Neural crest cell (in vitro differentiated cells): ENCODE results near the gene BRK1. TPM values are rescaled to one million over a fixed set of nuclear protein-coding genes. Genes with fewer than 3 reads are reported as not detected.
"Not testable (repeated sequence)": the region's sequence is repeated elsewhere in the genome, so short reads cannot be mapped to it uniquely, and the experiment has no call there.

Source experiments
- DNase-seq: peaks from one replicate; pipeline ENCODE4 v3.0.0; 2021; ENCODE audit warnings: low read depth, mixed read lengths, low spot score
- H3K27ac Mint-ChIP-seq: one replicate; pipeline ENCODE4 v1.8.0; 2021; ENCODE audit warnings: mild to moderate bottlenecking, mixed read lengths; ENCODE audit not compliant: unreplicated experiment
- H3K27me3 Mint-ChIP-seq: 2 replicates; pipeline ENCODE4 v1.8.0; 2021; ENCODE audit warnings: low read depth, mild to moderate bottlenecking, mixed read lengths
- H3K36me3 Mint-ChIP-seq: 2 replicates; pipeline ENCODE4 v1.8.0; 2021; ENCODE audit warnings: low read depth, mild to moderate bottlenecking, mixed read lengths
- H3K4me1 Mint-ChIP-seq: 2 replicates; pipeline ENCODE4 v1.8.0; 2021; ENCODE audit warnings: mixed read lengths
- H3K4me3 Mint-ChIP-seq: one replicate; pipeline ENCODE4 v1.8.0; 2021; ENCODE audit warnings: mild to moderate bottlenecking, mixed read lengths
- H3K9me3 Mint-ChIP-seq: 2 replicates; pipeline ENCODE4 v1.8.0; 2021; ENCODE audit warnings: mixed read lengths
- total RNA-seq: library from RNA; stranded (reverse); gene quantifications from 2 replicates; pipeline ENCODE4 v1.2.1, GENCODE V29; 2021
- TF ChIP-seq, protein P1 (sequence below): fragments of 200-600 bp; sonication (generic); conservative IDR thresholded peaks from 2 replicates; pipeline ENCODE4 v1.5.0; 2021; ENCODE audit warnings: antibody characterized with exemption, mild to moderate bottlenecking

Gene BRK1
- total RNA-seq, 1 donor from 2014 or later, result 125 TPM

DNA sequence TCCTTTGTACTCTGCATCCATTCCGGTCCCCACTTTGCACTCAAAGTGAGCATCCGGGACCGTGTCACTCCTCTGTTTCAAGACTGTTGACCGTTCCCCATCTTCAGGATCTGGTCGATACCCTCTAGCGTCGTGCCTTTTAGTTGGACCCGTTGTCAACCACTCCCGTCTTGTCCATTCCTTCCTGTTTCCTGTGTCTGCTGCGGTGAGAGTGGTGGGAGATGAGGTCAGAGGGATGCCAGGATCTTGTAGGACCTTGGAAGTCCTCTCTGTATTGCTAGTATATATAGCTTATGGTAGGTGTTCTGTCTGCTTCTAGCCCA, 624 bp downstream of the BRK1 start:
- peak overlapping the region; percentile 95 for H3K27ac Mint-ChIP-seq
- peak overlapping the region; percentile 99 for H3K4me3 Mint-ChIP-seq
- H3K36me3 Mint-ChIP-seq, result no peaks in the 10 kb centered on the region
- no peak for DNase-seq
- H3K4me1 Mint-ChIP-seq, result peaks cover 17% of the 10 kb centered on the region
- peaks cover 4% of the 10 kb centered on the region for H3K27me3 Mint-ChIP-seq
- H3K9me3 Mint-ChIP-seq, result no peaks in the 10 kb centered on the region
- TF ChIP-seq, protein P1, sequence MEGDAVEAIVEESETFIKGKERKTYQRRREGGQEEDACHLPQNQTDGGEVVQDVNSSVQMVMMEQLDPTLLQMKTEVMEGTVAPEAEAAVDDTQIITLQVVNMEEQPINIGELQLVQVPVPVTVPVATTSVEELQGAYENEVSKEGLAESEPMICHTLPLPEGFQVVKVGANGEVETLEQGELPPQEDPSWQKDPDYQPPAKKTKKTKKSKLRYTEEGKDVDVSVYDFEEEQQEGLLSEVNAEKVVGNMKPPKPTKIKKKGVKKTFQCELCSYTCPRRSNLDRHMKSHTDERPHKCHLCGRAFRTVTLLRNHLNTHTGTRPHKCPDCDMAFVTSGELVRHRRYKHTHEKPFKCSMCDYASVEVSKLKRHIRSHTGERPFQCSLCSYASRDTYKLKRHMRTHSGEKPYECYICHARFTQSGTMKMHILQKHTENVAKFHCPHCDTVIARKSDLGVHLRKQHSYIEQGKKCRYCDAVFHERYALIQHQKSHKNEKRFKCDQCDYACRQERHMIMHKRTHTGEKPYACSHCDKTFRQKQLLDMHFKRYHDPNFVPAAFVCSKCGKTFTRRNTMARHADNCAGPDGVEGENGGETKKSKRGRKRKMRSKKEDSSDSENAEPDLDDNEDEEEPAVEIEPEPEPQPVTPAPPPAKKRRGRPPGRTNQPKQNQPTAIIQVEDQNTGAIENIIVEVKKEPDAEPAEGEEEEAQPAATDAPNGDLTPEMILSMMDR, result no peak

DNA sequence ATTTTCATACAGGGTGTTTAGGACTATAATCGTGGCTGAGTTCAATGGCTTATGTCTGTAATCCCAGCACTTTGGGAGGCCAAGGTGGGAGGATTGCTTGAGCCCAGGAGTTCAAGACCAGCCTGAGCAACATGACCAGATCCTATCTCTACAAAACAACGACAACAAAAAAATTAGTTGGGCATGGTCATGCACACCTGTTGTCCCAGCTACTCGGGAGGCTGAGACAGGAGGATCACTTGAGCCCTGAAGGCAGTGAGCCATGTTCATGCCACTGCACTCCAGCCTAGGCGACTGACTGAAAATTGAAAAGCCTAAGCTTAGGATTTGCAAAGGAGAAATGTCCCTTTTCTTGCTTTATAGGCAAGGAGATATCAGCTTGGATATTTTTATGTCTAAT, 1.5 kb downstream of the BRK1 start:
- Mint-ChIP-seq H3K36me3 (no peaks in the 10 kb centered on the region), H3K4me3 (peak overlapping the region; percentile 99), H3K27ac (no peak overlapping the region), H3K4me1 (peaks cover 17% of the 10 kb centered on the region), H3K27me3 (peaks cover 1% of the 10 kb centered on the region), H3K9me3 (no peaks in the 10 kb centered on the region)
- TF ChIP-seq, protein P1, result no peak
- no peak for DNase-seq

DNA sequence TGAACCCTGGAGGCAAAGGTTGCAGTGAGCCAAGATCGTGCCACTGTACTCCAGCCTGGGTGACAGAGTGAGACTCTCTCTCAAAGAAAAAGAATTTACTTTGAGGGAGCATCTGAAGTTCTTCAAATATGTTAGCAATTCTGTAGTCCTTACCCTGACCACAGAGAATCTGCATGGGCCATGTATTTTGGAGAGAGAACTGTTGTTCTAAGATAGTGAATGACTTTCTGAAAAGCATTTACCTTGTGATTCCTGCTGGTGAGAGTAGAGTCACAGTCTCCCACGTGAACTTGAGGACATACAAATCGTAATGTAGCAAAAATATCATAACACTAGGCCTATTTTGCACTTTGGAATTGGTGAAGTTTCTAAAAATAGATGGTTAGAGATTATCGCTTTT, 3.9 kb downstream of the BRK1 start:
- Mint-ChIP-seq H3K4me1 (peaks cover 17% of the 10 kb centered on the region), H3K27ac (no peak overlapping the region), H3K36me3 (no peaks in the 10 kb centered on the region), H3K27me3 (no peaks in the 10 kb centered on the region), H3K9me3 (no peaks in the 10 kb centered on the region), H3K4me3 (peak overlapping the region; percentile 52)
- no peak for DNase-seq
- TF ChIP-seq, protein P1, result no peak

DNA sequence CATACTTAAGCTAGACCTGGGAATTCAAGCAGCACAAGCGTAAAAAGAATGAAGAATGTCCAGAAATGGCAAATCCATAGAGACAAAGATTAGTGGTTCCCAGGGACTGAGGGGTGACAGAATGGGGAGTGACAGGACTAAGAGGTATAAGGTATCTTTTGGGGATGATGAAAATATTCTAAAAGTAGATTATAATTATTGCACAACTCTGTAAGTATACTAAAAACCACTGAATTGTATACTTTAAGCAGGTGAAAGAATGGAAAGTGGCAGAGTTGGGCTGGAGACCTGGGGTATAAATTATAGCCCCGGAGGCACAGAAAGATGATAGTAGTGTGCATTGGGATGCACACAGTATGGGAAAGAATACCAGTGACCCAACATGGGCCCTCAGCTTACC, 5.6 kb downstream of the BRK1 start:
- TF ChIP-seq, protein P1, result no peak
- H3K4me1 Mint-ChIP-seq, result peaks cover 8% of the 10 kb centered on the region
- no peak overlapping the region for H3K27ac Mint-ChIP-seq
- H3K9me3 Mint-ChIP-seq, result no peaks in the 10 kb centered on the region
- H3K4me3 Mint-ChIP-seq, result no peak overlapping the region
- H3K36me3 Mint-ChIP-seq, result peaks cover 4% of the 10 kb centered on the region
- no peak for DNase-seq
- H3K27me3 Mint-ChIP-seq, result no peaks in the 10 kb centered on the region

DNA sequence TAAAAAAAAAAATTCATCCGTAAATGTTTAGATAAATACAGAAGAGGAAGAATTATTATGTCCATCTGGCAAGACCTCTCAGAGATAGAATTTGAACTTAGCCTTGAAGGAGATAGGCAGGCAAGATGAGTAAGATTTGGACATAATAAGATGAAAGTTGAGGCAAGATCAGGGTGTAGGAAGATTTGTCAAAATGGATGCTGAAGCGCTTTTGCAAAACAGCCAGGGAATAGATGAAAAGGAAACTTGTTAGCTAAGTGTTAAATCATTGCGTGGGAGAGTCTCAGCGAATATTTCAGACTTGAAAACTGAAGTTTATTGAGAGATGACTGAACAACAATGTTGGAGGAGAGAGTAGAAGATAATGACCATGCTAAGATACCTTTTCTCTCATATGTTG, 7.2 kb downstream of the BRK1 start:
- Mint-ChIP-seq H3K36me3 (peaks cover 15% of the 10 kb centered on the region), H3K27me3 (no peaks in the 10 kb centered on the region), H3K9me3 (no peaks in the 10 kb centered on the region), H3K4me1 (no peaks in the 10 kb centered on the region), H3K27ac (no peak overlapping the region), H3K4me3 (no peak overlapping the region)
- TF ChIP-seq, protein P1, result no peak
- no peak for DNase-seq

DNA sequence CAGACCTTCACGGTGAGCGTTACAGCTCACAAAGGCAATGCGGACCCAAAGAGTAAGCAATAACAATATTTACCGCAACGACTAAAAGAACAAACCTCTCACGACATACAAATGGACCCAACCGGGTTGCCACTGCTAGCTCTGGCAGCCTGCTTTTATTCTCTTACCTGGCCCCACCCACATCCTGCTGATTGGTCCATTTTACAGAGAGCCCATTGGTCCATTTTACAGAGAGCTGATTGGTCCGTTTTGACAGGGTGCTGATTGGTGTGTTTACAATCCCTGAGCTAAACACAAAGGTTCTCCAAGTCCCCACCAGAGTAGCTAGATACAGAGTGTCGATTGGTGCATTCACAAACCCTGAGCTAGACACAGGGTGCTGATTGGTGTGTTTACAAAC, 20.4 kb downstream of the BRK1 start:
- H3K36me3 Mint-ChIP-seq, H3K4me3 Mint-ChIP-seq, H3K27ac Mint-ChIP-seq, H3K4me1 Mint-ChIP-seq, H3K27me3 Mint-ChIP-seq, H3K9me3 Mint-ChIP-seq, DNase-seq: not testable (repeated sequence)
